ENCODE measurements around the gene SPAG16. TPM values are rescaled to one million over a fixed set of nuclear protein-coding genes. Genes with fewer than 3 reads are reported as not detected.

Gene SPAG16
- total and polyA plus RNA-seq, 2 donors (not counting 1 experiment from before 2014, with no cell fraction given) = 24.1 to 36.8 TPM

DNA sequence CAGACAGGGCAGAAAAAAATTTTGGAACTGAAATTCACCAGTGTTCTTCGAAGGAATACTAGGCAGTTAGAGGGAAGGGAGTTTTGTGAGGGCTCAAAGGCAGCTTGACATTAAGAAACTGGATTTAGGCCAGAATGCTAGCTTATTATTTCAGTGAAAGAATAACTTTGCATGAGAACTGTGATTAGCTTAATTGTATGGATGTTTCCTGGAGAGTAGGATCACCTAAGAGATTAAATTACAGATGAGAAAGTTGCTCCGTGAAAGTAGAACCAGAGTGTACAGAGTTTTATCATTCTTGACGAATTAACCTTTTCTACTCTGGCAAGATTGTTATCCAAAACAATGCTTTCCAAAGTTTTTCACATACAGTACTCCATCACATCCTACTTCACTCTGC, 6.2 kb downstream of the SPAG16 start:
- Histone ChIP-seq H3K79me2 (ENCODE audit: control insufficient read depth, insufficient read depth, low read length) (no peaks in the 10 kb centered on the region), H3K9ac (ENCODE audit: insufficient read depth, low read length) (no peak overlapping the region), H2AFZ (ENCODE audit: low read length) (no peak overlapping the region), H3K4me1 (ENCODE audit: control insufficient read depth, extremely low read depth, insufficient read depth, low read length) (no peaks in the 10 kb centered on the region), H3K9me3 (ENCODE audit: control insufficient read depth, insufficient read depth, low read depth, low read length) (no peaks in the 10 kb centered on the region), H3K4me3 (replicated peaks in 1 of 4; ENCODE audit: control extremely low read depth in 1 of 4, insufficient read depth in 1 of 4, low read depth in 3 of 4, low read length in 4 of 4) (no peak overlapping the region), H3K36me3 (ENCODE audit: control insufficient read depth, insufficient read depth, low read length) (no peaks in the 10 kb centered on the region), H4K20me1 (ENCODE audit: control insufficient read depth, extremely low read depth, insufficient read depth, low read length) (no peaks in the 10 kb centered on the region), H3K27me3 (ENCODE audit: control insufficient read depth, insufficient read depth, low read length) (no peaks in the 10 kb centered on the region), H3K27ac (ENCODE audit: insufficient read depth, low read length) (no peak overlapping the region), H3K4me2 (ENCODE audit: extremely low read depth, insufficient read depth, low read length) (no peak overlapping the region)
- no peak for DNase-seq (ENCODE audit: low read depth in 2 of 2)
- TF ChIP-seq, protein P1, sequence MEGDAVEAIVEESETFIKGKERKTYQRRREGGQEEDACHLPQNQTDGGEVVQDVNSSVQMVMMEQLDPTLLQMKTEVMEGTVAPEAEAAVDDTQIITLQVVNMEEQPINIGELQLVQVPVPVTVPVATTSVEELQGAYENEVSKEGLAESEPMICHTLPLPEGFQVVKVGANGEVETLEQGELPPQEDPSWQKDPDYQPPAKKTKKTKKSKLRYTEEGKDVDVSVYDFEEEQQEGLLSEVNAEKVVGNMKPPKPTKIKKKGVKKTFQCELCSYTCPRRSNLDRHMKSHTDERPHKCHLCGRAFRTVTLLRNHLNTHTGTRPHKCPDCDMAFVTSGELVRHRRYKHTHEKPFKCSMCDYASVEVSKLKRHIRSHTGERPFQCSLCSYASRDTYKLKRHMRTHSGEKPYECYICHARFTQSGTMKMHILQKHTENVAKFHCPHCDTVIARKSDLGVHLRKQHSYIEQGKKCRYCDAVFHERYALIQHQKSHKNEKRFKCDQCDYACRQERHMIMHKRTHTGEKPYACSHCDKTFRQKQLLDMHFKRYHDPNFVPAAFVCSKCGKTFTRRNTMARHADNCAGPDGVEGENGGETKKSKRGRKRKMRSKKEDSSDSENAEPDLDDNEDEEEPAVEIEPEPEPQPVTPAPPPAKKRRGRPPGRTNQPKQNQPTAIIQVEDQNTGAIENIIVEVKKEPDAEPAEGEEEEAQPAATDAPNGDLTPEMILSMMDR (conservative IDR thresholded peaks at IDR 0.05 in 1 of 2, IDR thresholded peaks at IDR 0.05 in 1 of 2; ENCODE audit: low read depth in 1 of 2, low read length in 2 of 2) = no peak
- TF ChIP-seq EZH2 (IDR thresholded peaks at IDR 0.05; ENCODE audit: low read length, missing control alignments) = no peak

DNA sequence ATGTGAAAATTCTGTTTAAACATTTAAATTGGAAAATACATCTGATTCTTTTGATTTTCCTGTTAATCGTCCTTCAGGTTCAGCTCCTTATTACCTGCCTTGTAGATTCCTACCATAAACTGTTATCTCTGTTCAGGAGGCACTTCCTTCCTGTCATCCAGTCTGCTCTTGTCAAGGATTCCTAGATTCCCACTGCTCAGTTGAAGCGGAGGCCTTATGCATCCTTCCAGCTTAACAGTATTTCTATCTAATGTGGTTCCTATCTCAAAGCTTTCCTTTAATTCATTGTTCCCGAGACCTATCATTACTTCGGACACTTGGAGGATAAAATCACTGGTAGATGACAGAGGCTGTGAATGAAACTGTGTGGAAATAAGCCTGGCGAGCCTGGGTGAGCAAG, 12.0 kb downstream of the SPAG16 start:
- no peak overlapping the region for H3K4me3 ChIP-seq (replicated peaks in 1 of 4; ENCODE audit: control extremely low read depth in 1 of 4, insufficient read depth in 1 of 4, low read depth in 3 of 4, low read length in 4 of 4)
- no peaks in the 10 kb centered on the region for H3K36me3 ChIP-seq (ENCODE audit: control insufficient read depth, insufficient read depth, low read length)
- H3K9me3 ChIP-seq (ENCODE audit: control insufficient read depth, insufficient read depth, low read depth, low read length) = no peaks in the 10 kb centered on the region
- H3K4me1 ChIP-seq (ENCODE audit: control insufficient read depth, extremely low read depth, insufficient read depth, low read length) = no peaks in the 10 kb centered on the region
- H4K20me1 ChIP-seq (ENCODE audit: control insufficient read depth, extremely low read depth, insufficient read depth, low read length) = no peaks in the 10 kb centered on the region
- H3K27ac ChIP-seq (ENCODE audit: insufficient read depth, low read length) = no peak overlapping the region
- H2AFZ ChIP-seq (ENCODE audit: low read length) = no peak overlapping the region
- no peak overlapping the region for H3K4me2 ChIP-seq (ENCODE audit: extremely low read depth, insufficient read depth, low read length)
- DNase-seq (ENCODE audit: low read depth in 2 of 2) = no peak
- TF ChIP-seq EZH2 (IDR thresholded peaks at IDR 0.05; ENCODE audit: low read length, missing control alignments) = no peak
- TF ChIP-seq, protein P1 (conservative IDR thresholded peaks at IDR 0.05 in 1 of 2, IDR thresholded peaks at IDR 0.05 in 1 of 2; ENCODE audit: low read depth in 1 of 2, low read length in 2 of 2) = no peak
- no peak overlapping the region for H3K9ac ChIP-seq (ENCODE audit: insufficient read depth, low read length)
- H3K79me2 ChIP-seq (ENCODE audit: control insufficient read depth, insufficient read depth, low read length) = no peaks in the 10 kb centered on the region
- no peaks in the 10 kb centered on the region for H3K27me3 ChIP-seq (ENCODE audit: control insufficient read depth, insufficient read depth, low read length)

DNA sequence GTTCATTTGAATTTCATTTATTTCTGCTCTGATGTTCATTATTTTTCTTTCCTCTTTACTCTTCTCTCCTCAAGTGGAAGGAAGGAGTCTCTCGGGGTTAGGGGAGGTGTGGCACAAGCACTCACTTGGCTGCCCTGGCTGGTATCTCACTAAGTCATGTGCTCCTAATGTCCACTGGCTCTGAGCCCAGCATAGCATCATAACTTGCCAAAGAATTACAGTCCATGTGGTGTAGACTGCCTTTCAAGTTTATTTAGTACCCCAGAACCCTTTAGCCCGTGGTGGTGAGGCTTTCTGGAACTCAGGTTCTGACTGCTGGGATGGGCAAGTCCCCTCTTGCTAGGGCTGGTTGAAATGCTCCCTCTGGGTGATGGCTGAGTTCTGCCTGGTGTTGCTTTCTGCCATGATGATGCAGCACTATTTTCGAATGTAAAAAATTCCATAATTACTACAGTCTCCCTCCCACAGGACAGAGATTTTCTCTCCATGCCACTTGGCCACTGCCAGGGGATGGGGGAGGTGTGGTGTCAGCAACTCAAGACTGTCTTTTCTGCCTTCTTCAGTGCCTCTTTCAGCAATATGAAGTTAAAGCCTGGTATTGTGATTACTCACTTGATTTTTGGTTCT, 22.2 kb downstream of the SPAG16 start:
- peaks cover 7% of the 10 kb centered on the region for H3K4me1 ChIP-seq (ENCODE audit: control insufficient read depth, extremely low read depth, insufficient read depth, low read length)
- no peaks in the 10 kb centered on the region for H3K27me3 ChIP-seq (ENCODE audit: control insufficient read depth, insufficient read depth, low read length)
- no peak overlapping the region for H3K4me2 ChIP-seq (ENCODE audit: extremely low read depth, insufficient read depth, low read length)
- H3K79me2 ChIP-seq (ENCODE audit: control insufficient read depth, insufficient read depth, low read length) = no peaks in the 10 kb centered on the region
- H3K27ac ChIP-seq (ENCODE audit: insufficient read depth, low read length) = no peak overlapping the region
- H4K20me1 ChIP-seq (ENCODE audit: control insufficient read depth, extremely low read depth, insufficient read depth, low read length) = no peaks in the 10 kb centered on the region
- no peaks in the 10 kb centered on the region for H3K9me3 ChIP-seq (ENCODE audit: control insufficient read depth, insufficient read depth, low read depth, low read length)
- H3K36me3 ChIP-seq (ENCODE audit: control insufficient read depth, insufficient read depth, low read length) = no peaks in the 10 kb centered on the region
- H2AFZ ChIP-seq (ENCODE audit: low read length) = no peak overlapping the region
- no peak overlapping the region for H3K9ac ChIP-seq (ENCODE audit: insufficient read depth, low read length)
- TF ChIP-seq EZH2 (IDR thresholded peaks at IDR 0.05; ENCODE audit: low read length, missing control alignments) = no peak
- TF ChIP-seq, protein P1 (conservative IDR thresholded peaks at IDR 0.05 in 1 of 2, IDR thresholded peaks at IDR 0.05 in 1 of 2; ENCODE audit: low read depth in 1 of 2, low read length in 2 of 2) = no peak
- no peak overlapping the region for H3K4me3 ChIP-seq (replicated peaks in 1 of 4; ENCODE audit: control extremely low read depth in 1 of 4, insufficient read depth in 1 of 4, low read depth in 3 of 4, low read length in 4 of 4)
- DNase-seq (ENCODE audit: low read depth in 2 of 2) = peak; percentile 73 to 81

All from fibroblast of lung (primary cell).